CD1c-positive myeloid dendritic cell (primary cell): ENCODE data around the gene OXTR.

Experiments
- DNase-seq: peaks from one replicate; pipeline ENCODE4 v3.0.0-alpha.2; 2016; ENCODE audit errors: extremely low spot score

The OXTR gene

GRCh38 chr3:8767667-8768363 is 1.6 kb downstream of the OXTR start:
- DNase-seq, result no peak

GRCh38 chr3:8767256-8767666 is 2.2 kb downstream of the OXTR start:
- no peak for DNase-seq

GRCh38 chr3:8766148-8766547 is 3.3 kb downstream of the OXTR start:
- no peak for DNase-seq

- no peak for DNase-seq
These were observed 3.9 kb downstream of the OXTR start for GRCh38 chr3:8765528-8765927.

GRCh38 chr3:8764528-8764927 is 4.9 kb downstream of the OXTR start:
- no peak for DNase-seq

- DNase-seq, result no peak
These were observed 6.6 kb downstream of the OXTR start for GRCh38 chr3:8762607-8763377.

- DNase-seq, result no peak
These were observed 7.5 kb downstream of the OXTR start for GRCh38 chr3:8761866-8762265.

- DNase-seq, result no peak
These were observed 8.9 kb downstream of the OXTR start for GRCh38 chr3:8760506-8760905.

- no peak for DNase-seq
These were observed 9.3 kb downstream of the OXTR start for GRCh38 chr3:8760091-8760490.

GRCh38 chr3:8759038-8759707 is 10.2 kb downstream of the OXTR start:
- no peak for DNase-seq

- DNase-seq, result no peak
These were observed 11.6 kb downstream of the OXTR start for GRCh38 chr3:8757551-8758518.

- DNase-seq, result no peak
These were observed 12.7 kb downstream of the OXTR start for GRCh38 chr3:8756671-8757070.

- DNase-seq, result no peak
These were observed 13.7 kb downstream of the OXTR start for GRCh38 chr3:8755564-8756237.

GRCh38 chr3:8755097-8755496 is 14.3 kb downstream of the OXTR start:
- no peak for DNase-seq

GRCh38 chr3:8752832-8753231 is 16.6 kb downstream of the OXTR start:
- no peak for DNase-seq

GRCh38 chr3:8749316-8749715 is 20.1 kb downstream of the OXTR start:
- no peak for DNase-seq

GRCh38 chr3:8746780-8747345 is 22.6 kb downstream of the OXTR start:
- no peak for DNase-seq

GRCh38 chr3:8745619-8746370 is 23.6 kb downstream of the OXTR start:
- DNase-seq, result no peak

- no peak for DNase-seq
These were observed 25.5 kb downstream of the OXTR start for GRCh38 chr3:8743911-8744310.

GRCh38 chr3:8743021-8743601 is 26.3 kb downstream of the OXTR start:
- no peak for DNase-seq
